ENCODE measurements around the gene SDF2. TPM values are rescaled to one million over a fixed set of nuclear protein-coding genes. Genes with fewer than 3 reads are reported as not detected.

Gene SDF2
- total RNA-seq, 1 donor from 2014 or later = 57.8 TPM

DNA sequence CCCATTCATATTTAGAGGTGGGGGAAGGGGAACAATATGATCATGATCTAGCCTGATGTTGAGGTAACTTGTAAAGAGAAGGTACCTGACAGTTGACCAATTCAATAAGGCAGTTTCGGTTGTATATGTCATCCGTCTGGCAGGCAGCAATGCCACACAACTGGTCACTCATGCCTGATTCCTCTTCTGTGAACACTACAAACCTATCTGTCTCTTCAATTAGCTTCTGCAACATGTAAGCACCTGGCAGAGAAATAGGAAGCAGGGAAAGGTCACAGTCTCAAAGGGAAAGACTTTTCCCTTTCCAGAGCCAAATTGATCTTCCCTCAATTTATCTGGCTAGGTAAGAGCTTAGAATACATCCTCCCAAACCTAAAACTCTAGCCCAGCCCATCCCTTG, 37.6 kb downstream of the SDF2 start:
- TF ChIP-seq CTCF (IDR thresholded peaks at IDR 0.05) = no peak
- Mint-ChIP-seq H3K27ac (ENCODE audit: unreplicated experiment) (no peak overlapping the region), H3K9me3 (ENCODE audit: low read depth) (no peaks in the 10 kb centered on the region), H3K4me3 (ENCODE audit: unreplicated experiment) (no peak overlapping the region), H3K4me1 (ENCODE audit: low read depth) (no peaks in the 10 kb centered on the region), H3K36me3 (ENCODE audit: low read depth) (peaks cover 44% of the 10 kb centered on the region), H3K27me3 (ENCODE audit: low read depth) (no peaks in the 10 kb centered on the region)
- no peak for DNase-seq (ENCODE audit: low spot score)

DNA sequence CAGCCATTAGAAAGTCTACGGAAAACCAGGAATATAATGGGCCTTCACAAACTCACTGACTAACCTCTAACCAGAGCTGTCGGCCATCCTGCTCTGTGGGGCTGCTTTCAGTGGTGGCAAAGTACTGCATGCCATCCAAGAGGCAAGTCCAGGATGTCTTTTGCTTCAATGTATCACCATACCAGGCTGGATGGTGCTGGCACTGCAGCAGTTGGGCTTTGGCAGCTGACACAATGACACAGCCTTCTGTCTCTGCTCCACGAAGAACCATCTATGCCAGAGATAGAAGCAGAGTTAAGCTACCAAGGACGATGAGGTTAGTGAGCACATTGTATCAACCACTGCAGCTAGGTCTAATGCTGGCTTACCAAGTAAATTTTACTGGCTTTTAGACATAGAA, 38.0 kb downstream of the SDF2 start:
- H3K36me3 Mint-ChIP-seq (ENCODE audit: low read depth) = peaks cover 47% of the 10 kb centered on the region

GRCh38 chr17:28622186-28622585, 39.5 kb downstream of the SDF2 start:
- no peaks in the 10 kb centered on the region for H3K27me3 Mint-ChIP-seq (ENCODE audit: low read depth)
- peaks cover 46% of the 10 kb centered on the region for H3K36me3 Mint-ChIP-seq (ENCODE audit: low read depth)
- no peaks in the 10 kb centered on the region for H3K9me3 Mint-ChIP-seq (ENCODE audit: low read depth)
- H3K27ac Mint-ChIP-seq (ENCODE audit: unreplicated experiment) = no peak overlapping the region
- no peaks in the 10 kb centered on the region for H3K4me1 Mint-ChIP-seq (ENCODE audit: low read depth)
- DNase-seq (ENCODE audit: low spot score) = no peak
- H3K4me3 Mint-ChIP-seq (ENCODE audit: unreplicated experiment) = no peak overlapping the region
- TF ChIP-seq CTCF (IDR thresholded peaks at IDR 0.05) = no peak

More for the DNA sequence above, 38.0 kb downstream of the SDF2 start:
- no peak overlapping the region for H3K27ac Mint-ChIP-seq (ENCODE audit: unreplicated experiment)
- H3K27me3 Mint-ChIP-seq (ENCODE audit: low read depth) = no peaks in the 10 kb centered on the region
- no peaks in the 10 kb centered on the region for H3K9me3 Mint-ChIP-seq (ENCODE audit: low read depth)
- TF ChIP-seq CTCF (IDR thresholded peaks at IDR 0.05) = no peak
- no peak overlapping the region for H3K4me3 Mint-ChIP-seq (ENCODE audit: unreplicated experiment)
- no peak for DNase-seq (ENCODE audit: low spot score)
- H3K4me1 Mint-ChIP-seq (ENCODE audit: low read depth) = no peaks in the 10 kb centered on the region

DNA sequence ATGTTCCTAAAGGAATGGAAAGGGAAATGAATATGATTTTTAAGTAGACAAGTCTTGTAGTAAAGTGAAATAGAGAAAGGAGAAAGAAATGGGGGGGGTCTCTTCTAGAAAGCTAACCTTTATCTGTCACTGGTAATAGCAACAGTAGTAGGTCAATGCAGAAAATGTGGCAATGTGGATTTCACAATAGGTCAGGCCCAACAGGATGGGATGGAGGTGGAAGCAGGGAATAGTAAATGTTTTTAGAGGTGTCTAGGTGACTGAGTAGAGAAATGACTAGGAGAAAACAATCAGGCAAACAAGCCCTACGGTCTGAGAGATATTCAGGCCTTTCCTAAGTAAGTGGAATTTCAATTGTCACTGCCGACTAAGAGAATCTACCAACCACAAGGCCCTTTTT, 41.7 kb downstream of the SDF2 start:
- TF ChIP-seq CTCF (IDR thresholded peaks at IDR 0.05) = no peak
- H3K4me1 Mint-ChIP-seq (ENCODE audit: low read depth) = no peaks in the 10 kb centered on the region
- no peaks in the 10 kb centered on the region for H3K27me3 Mint-ChIP-seq (ENCODE audit: low read depth)
- H3K27ac Mint-ChIP-seq (ENCODE audit: unreplicated experiment) = no peak overlapping the region
- DNase-seq (ENCODE audit: low spot score) = no peak
- no peak overlapping the region for H3K4me3 Mint-ChIP-seq (ENCODE audit: unreplicated experiment)
- H3K36me3 Mint-ChIP-seq (ENCODE audit: low read depth) = peaks cover 54% of the 10 kb centered on the region
- H3K9me3 Mint-ChIP-seq (ENCODE audit: low read depth) = no peaks in the 10 kb centered on the region

- H3K4me3 Mint-ChIP-seq (ENCODE audit: unreplicated experiment) = no peak overlapping the region
- no peak overlapping the region for H3K27ac Mint-ChIP-seq (ENCODE audit: unreplicated experiment)
- H3K4me1 Mint-ChIP-seq (ENCODE audit: low read depth) = no peaks in the 10 kb centered on the region
- no peak for DNase-seq (ENCODE audit: low spot score)
- no peaks in the 10 kb centered on the region for H3K9me3 Mint-ChIP-seq (ENCODE audit: low read depth)
- H3K27me3 Mint-ChIP-seq (ENCODE audit: low read depth) = no peaks in the 10 kb centered on the region
- peaks cover 53% of the 10 kb centered on the region for H3K36me3 Mint-ChIP-seq (ENCODE audit: low read depth)
- TF ChIP-seq CTCF (IDR thresholded peaks at IDR 0.05) = no peak
These were observed 43.2 kb downstream of the SDF2 start for GRCh38 chr17:28618464-28618863.

Measured in chondrocyte (in vitro differentiated cells).